C4-2B (cell line): Measurements from ENCODE around the gene ANKFY1.

Source experiments
- ZFX ChIP-seq: fragments of 450-650 bp; IDR thresholded peaks from 2 replicates; pipeline ENCODE4 v1.6.1; 2017
- TF ChIP-seq, protein P1 (sequence below): fragments of 450-650 bp; conservative IDR thresholded peaks from 2 replicates; pipeline ENCODE4 v1.5.1; 2017; ENCODE audit warnings: mild to moderate bottlenecking

DNA sequence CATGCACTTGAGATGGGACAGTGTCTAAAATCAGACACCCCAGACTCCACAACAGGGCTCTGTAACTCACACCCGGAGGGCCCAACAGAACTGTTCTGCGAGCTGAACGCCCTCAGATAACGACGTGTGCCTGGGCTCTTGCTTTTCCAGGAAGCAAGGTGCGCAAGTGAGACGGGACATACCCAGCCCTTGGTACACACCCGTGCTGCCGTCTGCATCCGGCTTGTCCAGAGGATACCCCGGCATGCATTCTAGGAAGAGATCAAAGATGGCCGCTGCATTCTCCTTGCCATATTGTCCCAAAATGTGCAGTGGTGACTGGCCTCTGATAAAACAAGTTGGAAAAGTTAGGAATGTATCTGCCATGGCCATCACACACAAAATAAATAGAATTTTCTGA lies 91.4 kb downstream of the ANKFY1 start:
- TF ChIP-seq, protein P1, sequence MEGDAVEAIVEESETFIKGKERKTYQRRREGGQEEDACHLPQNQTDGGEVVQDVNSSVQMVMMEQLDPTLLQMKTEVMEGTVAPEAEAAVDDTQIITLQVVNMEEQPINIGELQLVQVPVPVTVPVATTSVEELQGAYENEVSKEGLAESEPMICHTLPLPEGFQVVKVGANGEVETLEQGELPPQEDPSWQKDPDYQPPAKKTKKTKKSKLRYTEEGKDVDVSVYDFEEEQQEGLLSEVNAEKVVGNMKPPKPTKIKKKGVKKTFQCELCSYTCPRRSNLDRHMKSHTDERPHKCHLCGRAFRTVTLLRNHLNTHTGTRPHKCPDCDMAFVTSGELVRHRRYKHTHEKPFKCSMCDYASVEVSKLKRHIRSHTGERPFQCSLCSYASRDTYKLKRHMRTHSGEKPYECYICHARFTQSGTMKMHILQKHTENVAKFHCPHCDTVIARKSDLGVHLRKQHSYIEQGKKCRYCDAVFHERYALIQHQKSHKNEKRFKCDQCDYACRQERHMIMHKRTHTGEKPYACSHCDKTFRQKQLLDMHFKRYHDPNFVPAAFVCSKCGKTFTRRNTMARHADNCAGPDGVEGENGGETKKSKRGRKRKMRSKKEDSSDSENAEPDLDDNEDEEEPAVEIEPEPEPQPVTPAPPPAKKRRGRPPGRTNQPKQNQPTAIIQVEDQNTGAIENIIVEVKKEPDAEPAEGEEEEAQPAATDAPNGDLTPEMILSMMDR, result no peak
- TF ChIP-seq ZFX, result no peak
